Limb (tissue), 2 donors: ENCODE measurements around the gene SIRT4.
"Not testable (repeated sequence)": the region's sequence is repeated elsewhere in the genome, so short reads cannot be mapped to it uniquely, and the experiment has no call there.

Source experiments
- DNase-seq, 2 donors: peaks; one replicate each; pipeline ENCODE4 v3.0.0-alpha.2; 2016; ENCODE audit errors: extremely low spot score in 2 of 2

Gene SIRT4

DNA sequence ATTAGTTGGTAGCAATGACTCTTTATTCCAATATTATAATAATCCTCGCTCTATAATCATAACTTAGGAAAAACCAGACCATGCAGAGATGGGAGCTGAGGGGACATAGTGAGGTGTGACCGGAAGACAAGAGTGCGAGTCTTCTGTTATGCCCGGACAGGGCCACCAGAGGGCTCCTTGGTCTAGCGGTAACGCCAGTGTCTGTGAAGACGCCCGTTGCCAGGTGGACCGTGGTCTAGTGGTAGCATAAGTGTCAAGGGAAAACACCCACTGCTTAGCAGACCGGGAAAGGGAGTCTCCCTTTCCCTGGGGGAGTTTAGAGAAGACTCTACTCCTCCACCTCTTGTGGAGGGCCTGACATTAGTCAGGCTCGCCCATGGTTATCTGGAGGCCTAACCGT lies 33.3 kb downstream of the SIRT4 start:
- peak in 1 of 2 donors; percentile 48 for DNase-seq

DNA sequence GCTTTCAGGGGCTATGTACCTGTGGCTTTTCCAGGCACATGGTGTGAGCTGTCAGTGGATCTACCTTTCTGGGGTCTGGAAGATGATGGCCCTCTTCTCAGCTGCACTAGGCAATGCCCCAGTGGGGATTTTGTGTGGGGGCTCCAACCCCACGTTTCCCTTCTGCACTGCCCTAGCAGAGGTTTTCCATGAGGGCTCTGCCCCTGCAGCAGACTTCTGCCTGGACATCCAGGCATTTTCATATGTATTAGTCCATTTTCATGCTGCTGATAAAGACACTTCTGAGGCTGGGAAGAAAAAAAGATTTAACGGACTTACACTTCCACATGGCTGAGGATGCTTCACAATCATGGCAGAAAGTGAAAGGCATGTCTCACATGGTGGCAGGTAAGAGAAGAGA lies 34.3 kb downstream of the SIRT4 start:
- not testable (repeated sequence) for DNase-seq

DNA sequence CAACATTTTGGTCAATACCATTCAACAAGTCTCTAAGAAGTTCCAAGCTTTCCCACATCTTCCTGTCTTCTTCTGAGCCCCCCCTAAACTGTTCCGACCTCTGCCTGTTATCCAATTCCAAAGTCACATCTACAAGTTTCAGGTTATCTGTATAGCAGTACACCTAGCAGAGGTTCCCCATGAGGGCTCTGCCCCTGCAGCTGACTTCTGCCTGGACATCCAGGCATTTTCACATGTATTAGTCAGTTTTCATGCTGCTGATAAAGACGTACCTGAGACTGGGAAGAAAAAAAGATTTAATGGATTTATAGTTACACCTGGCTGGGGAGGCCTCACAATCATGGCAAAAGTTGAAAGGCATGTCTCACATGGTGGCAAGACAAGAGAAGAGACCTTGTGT lies 35.6 kb downstream of the SIRT4 start:
- DNase-seq, result no peak

DNA sequence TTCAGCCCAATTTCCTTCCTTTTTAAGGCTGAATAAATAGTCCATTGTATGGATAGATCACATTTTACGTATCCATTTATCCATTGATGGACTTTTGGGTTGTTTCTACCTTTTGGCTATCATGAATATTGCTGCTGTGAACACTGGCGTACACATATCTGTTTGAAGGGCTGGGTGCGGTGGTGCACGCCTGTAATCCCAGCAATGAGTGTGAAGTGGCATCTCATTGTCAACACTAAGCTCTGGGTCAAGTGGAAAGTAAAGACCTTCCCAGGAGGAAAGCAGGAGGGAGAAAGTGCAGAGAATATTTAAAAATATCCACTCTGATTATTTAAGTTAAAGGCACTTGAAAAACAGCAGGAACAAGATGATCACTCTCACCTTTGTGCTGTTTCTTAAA lies 37.1 kb downstream of the SIRT4 start:
- no peak for DNase-seq

DNA sequence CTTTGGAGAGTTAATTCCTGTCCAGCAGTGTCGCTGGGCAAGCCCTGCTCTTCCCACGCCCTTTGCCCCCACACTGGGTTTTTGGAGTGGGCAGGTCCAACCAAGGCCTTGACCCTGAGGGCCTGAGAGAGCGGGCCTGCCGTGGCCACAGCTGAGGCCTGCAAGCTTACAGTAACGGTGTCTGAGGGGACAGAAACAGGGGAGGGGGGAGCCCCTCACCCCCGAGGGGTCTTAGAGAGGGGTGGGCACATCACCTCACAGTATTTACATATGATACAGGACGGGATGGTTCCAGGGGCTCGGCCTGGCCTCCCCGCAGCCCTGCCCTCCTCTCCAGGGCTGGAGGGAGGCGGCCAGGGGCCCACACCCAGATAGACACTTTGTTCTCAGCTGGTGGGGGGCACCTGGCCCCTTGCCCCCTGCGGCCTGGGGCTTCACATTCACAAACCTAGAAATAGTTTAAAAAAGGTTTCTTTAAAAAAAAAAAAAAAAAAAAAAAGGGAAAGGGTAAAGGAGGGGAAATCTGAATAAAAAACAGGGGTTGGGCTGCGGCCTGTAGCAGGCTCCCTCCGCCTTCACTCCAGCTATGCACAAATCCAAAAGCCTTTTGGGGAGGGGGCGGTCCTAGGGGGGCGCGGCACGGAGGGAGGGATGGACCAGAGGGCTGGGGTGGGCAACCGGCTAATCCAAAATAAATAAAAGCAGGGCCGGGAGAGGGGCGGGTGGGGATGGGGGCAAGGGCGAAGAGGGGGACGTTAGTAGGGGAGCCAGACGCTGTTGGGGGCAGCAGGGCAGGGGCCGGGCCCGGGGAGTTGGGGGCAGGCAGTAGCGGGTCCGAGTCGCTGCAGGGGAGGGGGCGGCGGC lies 40.3 kb downstream of the SIRT4 start:
- DNase-seq, result no peak

DNA sequence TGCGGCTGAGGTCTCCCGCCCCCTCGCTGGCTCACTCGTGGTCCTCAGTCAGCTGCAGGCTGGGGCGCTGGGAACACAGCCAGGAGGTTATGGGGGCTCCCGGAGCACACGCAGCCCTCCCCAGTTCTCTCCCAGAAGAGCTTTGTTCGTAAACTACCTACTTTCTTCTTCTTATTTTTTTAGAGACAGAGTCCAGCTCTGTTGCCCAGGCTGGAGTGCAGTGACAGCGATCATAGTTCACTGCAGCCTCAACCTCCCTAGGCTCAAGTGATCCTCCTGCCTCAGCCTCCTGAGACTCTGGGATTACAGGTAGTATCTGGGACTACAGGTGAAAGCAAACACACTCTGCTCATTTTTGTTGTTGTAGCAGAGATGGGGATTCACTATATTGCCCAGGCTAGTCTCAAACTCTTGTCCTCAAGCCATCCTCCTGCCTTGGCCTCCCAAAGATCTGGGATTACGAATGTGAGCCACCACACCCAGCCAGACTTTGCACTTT lies 41.0 kb downstream of the SIRT4 start:
- DNase-seq, result no peak

DNA sequence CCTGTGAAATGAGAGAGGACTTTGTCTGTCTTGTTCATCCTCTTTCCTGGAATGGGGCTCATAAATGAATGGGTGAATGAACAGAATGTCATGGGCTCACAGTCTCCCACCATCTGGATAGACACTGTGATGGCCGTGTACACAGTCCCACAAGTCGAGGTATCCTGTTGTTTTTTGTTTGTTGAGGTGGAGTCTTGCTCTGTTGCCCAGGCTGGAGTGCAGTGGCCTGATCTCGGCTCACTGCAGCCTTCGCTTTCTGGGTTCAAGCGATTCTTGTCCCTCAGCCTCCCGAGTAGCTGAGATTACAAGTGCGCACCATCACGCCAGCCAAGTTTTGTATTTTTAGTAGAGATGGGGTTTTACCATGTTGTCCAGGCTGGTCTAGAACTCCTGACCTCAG lies 41.6 kb downstream of the SIRT4 start:
- DNase-seq, result no peak

DNA sequence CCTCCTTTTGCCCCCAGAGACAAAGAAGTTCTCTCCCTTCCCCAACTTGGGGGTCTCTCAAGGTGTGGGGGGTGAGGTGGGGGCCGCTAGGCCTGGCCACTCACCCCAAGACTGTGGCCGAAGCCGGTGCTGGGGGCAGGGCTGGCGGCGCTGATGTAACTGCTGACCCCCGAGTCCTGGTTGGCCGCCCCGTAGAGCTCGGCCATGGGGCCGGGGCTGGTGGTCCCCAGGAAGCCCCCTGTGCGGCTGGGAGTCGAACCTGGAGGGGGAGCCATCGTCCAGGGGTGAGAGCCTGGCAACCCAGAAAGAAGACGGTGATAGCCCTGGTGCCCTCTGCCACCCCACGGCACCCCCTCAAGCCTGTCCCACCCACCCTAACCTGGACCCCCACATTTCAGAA lies 43.9 kb downstream of the SIRT4 start:
- DNase-seq, result no peak

DNA sequence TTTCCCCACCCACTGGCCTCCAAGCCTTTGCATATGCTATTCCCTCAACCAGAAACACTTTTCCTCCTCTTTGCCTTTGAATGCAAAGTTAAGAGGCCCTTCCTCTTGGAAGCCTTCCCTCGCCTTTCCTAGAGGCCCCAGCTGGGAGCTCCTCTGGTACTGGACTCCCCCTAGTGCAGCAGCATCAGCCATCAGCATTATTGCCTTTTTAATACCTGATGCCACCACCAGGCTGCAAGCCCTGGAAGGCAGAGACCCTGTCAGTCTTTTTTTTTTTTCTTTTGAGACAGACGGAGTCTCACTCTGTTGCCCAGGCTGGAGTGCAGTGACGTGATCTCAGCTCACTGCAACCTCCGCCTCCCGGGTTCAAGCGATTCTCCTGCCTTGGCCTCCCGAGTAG lies 44.6 kb downstream of the SIRT4 start:
- DNase-seq, result no peak

DNA sequence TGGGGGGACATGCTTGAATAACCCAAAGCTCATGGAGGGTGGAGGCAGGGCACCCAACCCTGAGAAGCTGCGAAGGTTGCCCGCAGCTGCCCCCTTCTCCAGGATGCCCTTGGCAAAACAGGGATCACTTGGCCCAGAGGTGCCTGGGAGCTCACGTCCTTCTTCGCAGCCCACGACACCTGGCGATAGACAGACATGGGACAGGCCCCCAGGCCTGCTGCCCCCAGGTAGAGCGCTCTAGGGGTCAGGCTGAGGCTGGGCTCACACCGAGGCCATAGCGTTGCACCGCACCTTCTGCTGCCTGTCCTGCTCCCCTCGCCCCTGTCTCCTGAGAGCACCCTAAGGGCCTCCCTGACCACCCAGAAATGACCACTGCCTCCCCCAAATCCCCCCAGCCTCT lies 45.6 kb downstream of the SIRT4 start:
- no peak for DNase-seq

DNA sequence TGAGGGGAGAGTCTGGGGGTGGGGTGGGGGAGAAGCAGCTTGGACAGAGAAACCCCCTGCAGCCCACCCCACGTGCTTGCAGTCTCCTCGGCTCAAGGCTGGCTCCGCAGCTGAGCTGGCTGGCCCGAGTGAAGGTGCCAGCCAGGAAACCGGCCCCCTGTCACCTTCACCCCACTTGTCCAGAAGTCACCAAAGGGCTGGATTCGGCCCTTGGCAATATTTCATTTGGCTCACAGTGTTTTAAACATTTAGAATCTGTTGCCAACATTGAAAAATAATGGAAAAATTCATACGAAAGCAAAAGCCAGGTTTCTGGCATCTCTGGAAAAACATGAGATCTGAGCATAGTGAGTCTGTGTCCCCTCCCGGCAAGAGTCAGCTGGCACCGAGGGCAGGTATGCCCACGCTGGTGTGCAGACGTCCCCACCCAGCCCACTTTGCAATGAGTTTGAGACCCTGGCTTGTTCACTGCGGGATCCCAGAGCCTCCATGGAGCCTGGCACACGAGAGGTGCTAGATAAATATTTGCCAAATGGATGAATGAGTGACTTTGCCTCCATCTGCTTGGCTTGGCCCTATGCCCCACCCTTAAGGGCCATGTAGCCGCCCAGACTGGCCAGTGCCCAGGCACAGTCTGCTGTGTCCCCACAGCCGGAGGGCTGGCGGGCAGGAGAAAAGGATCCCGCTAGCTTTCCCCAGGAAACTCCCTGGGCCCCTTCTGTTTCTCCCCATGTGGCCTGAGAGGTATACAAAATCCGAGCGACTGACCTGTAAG lies 48.6 kb downstream of the SIRT4 start:
- DNase-seq, result no peak

DNA sequence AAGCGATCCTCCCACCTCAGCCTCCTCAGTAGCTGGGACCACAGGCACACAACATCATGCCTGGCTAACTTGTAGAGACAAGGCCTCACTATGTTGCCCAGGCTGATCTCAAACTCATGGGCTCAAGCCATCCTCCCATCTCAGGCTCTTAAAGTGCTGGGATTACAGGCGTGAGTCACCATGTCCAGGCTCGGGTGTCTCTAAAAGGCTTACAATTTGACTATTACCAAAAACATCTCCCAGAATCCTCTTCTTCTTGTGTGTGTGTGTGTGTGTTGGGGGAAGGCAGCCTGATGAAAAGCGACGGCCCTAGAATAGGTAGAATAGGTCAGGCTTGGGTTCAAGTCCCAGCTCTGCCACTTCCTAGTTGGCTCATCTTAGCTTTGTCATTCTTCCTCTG lies 50.0 kb downstream of the SIRT4 start:
- DNase-seq, result no peak

DNA sequence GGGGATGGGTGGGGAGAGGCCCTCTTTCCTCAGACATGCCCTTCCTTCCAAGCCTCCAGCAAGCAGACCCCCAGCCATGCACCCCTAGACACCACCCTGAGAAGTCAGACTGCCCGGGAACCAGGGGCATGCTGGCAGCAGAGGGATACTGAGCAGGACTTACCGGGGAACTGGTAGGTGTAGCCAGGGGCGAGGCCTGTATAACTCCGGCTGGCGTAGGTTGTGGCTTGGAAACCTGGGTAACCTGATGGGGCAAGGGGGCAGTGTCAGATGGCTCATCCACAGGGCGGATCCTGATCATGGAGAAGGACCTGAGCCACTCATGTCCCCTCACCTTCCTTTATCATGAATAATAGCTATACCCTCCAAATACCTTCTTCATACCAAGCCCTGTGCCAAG lies 51.0 kb downstream of the SIRT4 start:
- no peak for DNase-seq

DNA sequence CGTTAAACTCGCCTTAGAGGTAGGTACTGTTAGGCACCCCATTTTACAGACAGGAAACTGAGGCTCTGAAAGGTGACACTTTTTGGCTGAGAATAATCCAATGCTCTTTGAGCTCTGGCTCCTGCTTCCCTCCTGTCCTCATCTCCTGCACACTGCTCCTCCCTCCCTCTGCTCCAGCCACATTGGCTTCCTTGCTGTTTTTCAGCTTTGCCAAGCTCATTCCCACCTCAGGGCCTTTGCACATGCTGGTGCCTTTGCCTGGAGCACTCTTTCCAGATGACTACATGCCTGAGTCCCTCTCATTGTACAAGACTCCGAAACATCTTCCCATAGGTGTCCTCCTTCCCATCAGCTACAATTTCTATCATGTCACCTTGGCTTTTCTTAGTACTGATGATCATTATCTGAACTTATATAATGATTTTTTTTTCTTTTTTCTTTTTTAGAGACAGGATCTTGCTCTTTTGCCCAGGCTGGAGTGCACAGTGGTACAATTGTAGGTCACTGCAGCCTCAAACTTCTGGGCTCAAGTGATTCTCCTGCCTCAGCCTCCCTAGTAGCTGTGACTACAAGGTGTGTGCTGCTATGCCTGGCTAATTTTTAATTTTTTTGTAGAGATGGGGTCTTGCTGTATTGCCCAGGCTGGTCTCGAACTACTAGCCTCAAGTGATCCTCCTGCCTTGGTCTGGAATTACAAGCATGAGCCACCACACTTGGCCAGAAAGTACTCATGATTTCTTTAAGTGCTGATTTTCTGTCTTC lies 51.6 kb downstream of the SIRT4 start:
- DNase-seq, result no peak

DNA sequence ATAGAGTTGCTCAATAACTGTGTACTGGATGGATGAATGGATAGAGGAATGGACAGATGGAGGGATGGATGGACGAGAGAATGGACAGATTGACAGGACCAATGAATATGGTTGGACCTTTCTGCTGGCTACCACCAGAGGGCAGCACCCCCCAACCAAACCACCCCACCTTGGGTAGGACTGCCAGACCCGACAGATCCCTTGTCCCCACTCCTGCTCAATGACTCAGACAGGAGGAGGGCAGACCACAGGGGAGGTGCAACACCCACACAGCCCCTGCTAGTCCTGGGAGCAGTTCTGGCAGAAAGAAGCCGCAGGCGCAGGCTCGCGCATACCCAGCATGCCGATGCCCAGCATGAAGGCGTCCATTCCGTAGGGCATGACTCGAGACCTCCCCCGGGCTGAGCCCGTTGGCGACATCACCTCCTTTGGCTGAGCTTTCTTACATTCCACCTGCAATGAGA lies 54.5 kb downstream of the SIRT4 start:
- peak; percentile 73 to 84 for DNase-seq

DNA sequence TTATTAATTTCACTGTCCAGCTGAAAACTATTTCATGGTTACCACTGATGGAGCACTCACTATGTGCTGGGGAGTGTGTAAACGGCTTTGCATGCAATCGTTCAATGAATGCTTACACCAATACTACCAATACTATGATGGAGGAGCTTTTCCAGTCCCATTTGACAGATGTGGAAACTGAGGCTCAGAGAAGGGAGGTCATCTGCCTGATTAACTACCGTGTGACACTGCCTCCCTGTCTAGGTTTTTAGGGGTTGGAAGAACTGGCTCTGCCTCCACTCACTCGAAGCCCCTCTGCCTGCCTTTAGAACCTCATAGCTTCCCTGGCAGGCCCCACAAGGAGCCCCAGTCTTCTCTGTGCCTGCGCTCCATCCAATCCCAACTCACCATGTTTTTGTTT lies 55.0 kb downstream of the SIRT4 start:
- no peak for DNase-seq

DNA sequence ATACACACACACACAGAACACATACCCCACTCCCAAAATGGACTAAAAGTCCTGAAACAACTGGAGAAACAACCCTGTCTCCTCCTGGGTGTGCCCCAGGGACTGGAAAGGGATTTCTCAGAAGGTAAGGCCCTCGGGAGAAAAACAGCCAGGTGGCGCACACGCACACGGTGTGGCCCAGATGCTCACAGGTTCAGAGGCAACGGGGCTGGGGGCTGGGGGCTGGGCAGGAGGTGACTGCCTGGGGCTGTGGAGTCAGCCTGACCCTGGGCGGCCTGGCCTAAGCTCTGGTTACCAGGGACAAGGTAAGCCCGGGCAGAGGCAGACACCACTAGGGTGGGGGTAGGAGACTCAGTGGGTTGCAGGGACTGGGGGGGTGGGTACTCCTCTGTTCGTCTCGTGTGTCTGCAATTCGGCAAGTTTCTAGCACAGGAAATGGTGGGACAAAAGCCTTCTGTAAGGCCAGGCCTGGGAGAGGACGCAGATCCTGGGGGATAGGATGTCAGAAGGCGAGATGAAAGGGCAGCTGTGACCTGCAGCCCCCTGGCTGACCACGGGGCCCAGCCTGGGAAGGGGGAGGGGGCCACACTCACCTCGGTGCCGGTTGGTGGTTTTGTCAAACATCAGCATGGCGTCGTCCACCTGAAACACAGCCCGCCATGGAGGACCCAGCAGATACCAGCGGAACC lies 56.4 kb downstream of the SIRT4 start:
- DNase-seq, result no peak

DNA sequence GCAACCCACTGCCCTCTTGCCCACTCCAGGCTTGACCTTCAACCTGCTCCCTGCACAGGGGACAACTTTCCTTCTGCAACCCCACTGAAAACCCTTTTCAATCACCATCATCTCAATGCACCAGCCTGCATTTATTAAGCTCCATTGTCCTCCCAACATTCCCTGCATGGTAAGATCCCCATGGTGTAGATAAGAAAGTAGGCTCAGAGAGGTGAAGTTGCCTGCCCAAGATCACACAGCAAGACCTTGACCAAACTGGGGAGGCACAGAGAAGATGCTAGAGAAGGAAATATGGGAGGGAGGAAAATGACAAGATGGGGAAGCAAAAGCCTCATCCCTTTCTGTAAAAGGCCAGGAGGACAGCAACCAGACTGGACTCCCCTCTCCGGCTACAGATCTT lies 57.0 kb downstream of the SIRT4 start:
- DNase-seq, result no peak

DNA sequence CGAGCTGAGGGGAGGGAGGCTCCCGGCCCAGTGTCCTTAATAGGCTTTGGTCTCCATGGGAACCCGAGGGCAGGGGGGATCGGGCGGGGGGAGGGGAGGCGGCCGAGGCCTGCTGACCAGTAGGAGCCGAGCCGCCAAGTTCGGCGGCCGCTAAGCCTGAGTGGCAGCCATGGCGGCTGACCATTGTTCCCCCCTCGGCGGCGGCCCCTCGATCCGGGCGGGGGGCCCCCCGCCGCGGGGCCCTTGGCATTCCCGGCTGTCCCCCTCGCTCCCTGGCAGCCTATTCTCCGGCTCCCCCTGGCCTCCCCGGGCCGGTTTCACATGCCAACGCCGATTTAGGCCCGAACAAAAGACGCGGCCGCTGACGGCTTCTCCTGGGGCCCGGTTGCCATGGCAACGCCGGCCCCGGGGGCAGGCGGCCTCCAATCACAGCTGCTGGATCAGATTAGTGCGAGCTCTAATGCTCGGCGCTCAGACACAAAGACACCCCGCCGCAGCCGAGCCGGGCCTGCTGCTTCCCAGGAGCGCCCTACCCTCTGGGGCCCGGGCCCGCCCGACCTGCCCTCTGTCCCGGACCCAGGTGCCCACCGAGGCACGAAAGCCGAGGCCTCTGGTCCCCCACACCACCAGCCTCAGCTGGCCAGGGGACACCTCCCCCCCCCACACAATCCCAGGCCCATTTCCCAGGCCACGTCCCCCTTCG lies 59.5 kb downstream of the SIRT4 start:
- peak; percentile 70 to 91 for DNase-seq
